GM18499 (cell line): ENCODE measurements around the gene TPSG1.

ENCODE experiments used
- ATAC-seq: cut with Tn5 transposase; IDR thresholded peaks from one replicate; pipeline ENCODE4 v1.9.1; 2021; ENCODE audit warnings: moderate number of reproducible peaks; ENCODE audit not compliant: insufficient read depth, unreplicated experiment

The TPSG1 gene

GRCh38 chr16:1217526-1217925 is 7.5 kb downstream of the TPSG1 start:
- no peak for ATAC-seq

GRCh38 chr16:1216681-1217400 is 8.2 kb downstream of the TPSG1 start:
- ATAC-seq: no peak

GRCh38 chr16:1216296-1216619 is 8.8 kb downstream of the TPSG1 start:
- ATAC-seq: no peak

- no peak for ATAC-seq
Measured at GRCh38 chr16:1215574-1216295, 9.3 kb downstream of the TPSG1 start.

- ATAC-seq: no peak
Measured at GRCh38 chr16:1214719-1215118, 10.3 kb downstream of the TPSG1 start.

- no peak for ATAC-seq
Measured at GRCh38 chr16:1213796-1214372, 11.2 kb downstream of the TPSG1 start.

- ATAC-seq: no peak
Measured at GRCh38 chr16:1213231-1213630, 11.8 kb downstream of the TPSG1 start.

GRCh38 chr16:1212616-1213194 is 12.4 kb downstream of the TPSG1 start:
- no peak for ATAC-seq

- ATAC-seq: no peak
Measured at GRCh38 chr16:1211451-1212268, 13.4 kb downstream of the TPSG1 start.

- ATAC-seq: no peak
Measured at GRCh38 chr16:1210461-1210860, 14.6 kb downstream of the TPSG1 start.

- no peak for ATAC-seq
Measured at GRCh38 chr16:1209081-1209480, 16.0 kb downstream of the TPSG1 start.

- ATAC-seq: no peak
Measured at GRCh38 chr16:1208239-1208830, 16.7 kb downstream of the TPSG1 start.

GRCh38 chr16:1206786-1207185 is 18.3 kb downstream of the TPSG1 start:
- no peak for ATAC-seq

- no peak for ATAC-seq
Measured at GRCh38 chr16:1206326-1206725, 18.7 kb downstream of the TPSG1 start.

- ATAC-seq: no peak
Measured at GRCh38 chr16:1204933-1205332, 20.1 kb downstream of the TPSG1 start.

GRCh38 chr16:1202274-1202673 is 22.8 kb downstream of the TPSG1 start:
- ATAC-seq: no peak

GRCh38 chr16:1201444-1201843 is 23.6 kb downstream of the TPSG1 start:
- ATAC-seq: no peak

GRCh38 chr16:1200014-1200627 is 24.9 kb downstream of the TPSG1 start:
- no peak for ATAC-seq

- no peak for ATAC-seq
Measured at GRCh38 chr16:1199347-1200013, 25.6 kb downstream of the TPSG1 start.
